ENCODE measurements around the gene STXBP5L. TPM values are rescaled to one million over a fixed set of nuclear protein-coding genes. Genes with fewer than 3 reads are reported as not detected.

Gene STXBP5L
- total RNA-seq, 1 donor from 2014 or later: 2.1 TPM

DNA sequence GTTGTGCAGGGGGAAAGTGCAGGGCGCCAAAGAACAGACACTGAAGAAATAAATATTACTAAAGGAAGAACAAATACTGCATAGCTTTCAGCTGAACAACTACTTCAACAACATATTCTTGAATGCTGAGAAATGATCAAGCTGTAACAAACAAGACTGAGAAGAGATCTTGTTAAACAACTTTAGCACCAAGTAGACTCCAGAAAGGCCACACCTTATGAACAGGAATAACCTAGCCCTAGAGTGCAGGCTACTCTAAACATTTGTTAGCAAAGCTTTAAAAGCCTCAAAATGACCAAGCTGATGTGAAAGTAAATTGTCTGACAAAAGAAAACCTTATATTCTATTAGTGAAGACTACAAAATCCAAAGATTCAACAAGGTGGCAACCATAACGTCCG is 554.6 kb downstream of the STXBP5L start:
- DNase-seq (ENCODE audit: low read depth) (no peak), FAIRE-seq (no peak)
- H3K4me1 Mint-ChIP-seq (ENCODE audit: low read depth, unreplicated experiment): no peaks in the 10 kb centered on the region
- no peak overlapping the region for H3K4me3 ChIP-seq (ENCODE audit: insufficient read depth, low read depth, low read length)
- H3K9ac ChIP-seq (ENCODE audit: low read length): no peak overlapping the region
- no peaks in the 10 kb centered on the region for H3K4me1 ChIP-seq (ENCODE audit: insufficient read depth, low read length)
- no peaks in the 10 kb centered on the region for H3K36me3 Mint-ChIP-seq (ENCODE audit: low read depth, unreplicated experiment)
- no peaks in the 10 kb centered on the region for H3K79me2 ChIP-seq (ENCODE audit: insufficient read depth, low read length)
- no peak overlapping the region for H3K27ac Mint-ChIP-seq (ENCODE audit: unreplicated experiment)
- no peak overlapping the region for H3K27ac ChIP-seq (ENCODE audit: low read depth, low read length)
- H3K36me3 ChIP-seq (ENCODE audit: insufficient read depth, low read length): peaks cover 5% of the 10 kb centered on the region
- H3K9me3 ChIP-seq (ENCODE audit: insufficient read depth, low read depth, low read length): no peaks in the 10 kb centered on the region
- no peak overlapping the region for H3K4me2 ChIP-seq (ENCODE audit: low read length)
- no peaks in the 10 kb centered on the region for H3K9me3 Mint-ChIP-seq (ENCODE audit: unreplicated experiment)
- no peaks in the 10 kb centered on the region for H4K20me1 ChIP-seq (ENCODE audit: insufficient read depth, low read length)
- H3K4me3 Mint-ChIP-seq (ENCODE audit: unreplicated experiment): no peak overlapping the region
- TF ChIP-seq CTCF (IDR thresholded peaks at IDR 0.05; ENCODE audit: insufficient read depth, low read depth, low read length) (no peak), EZH2 (IDR thresholded peaks at IDR 0.05; ENCODE audit: insufficient read depth, low read length) (no peak)
- H3K27me3 Mint-ChIP-seq (ENCODE audit: low read depth, unreplicated experiment): no peaks in the 10 kb centered on the region
- no peaks in the 10 kb centered on the region for H3K27me3 ChIP-seq (ENCODE audit: insufficient read depth, low read length)
- H2AFZ ChIP-seq (ENCODE audit: low read depth, low read length): no peak overlapping the region

- Histone ChIP-seq H3K27ac (ENCODE audit: low read depth, low read length) (no peak overlapping the region), H3K4me2 (ENCODE audit: low read length) (no peak overlapping the region), H4K20me1 (ENCODE audit: insufficient read depth, low read length) (no peaks in the 10 kb centered on the region), H3K36me3 (ENCODE audit: insufficient read depth, low read length) (peaks cover 5% of the 10 kb centered on the region), H3K4me3 (ENCODE audit: insufficient read depth, low read depth, low read length) (no peak overlapping the region), H3K27me3 (ENCODE audit: insufficient read depth, low read length) (no peaks in the 10 kb centered on the region), H2AFZ (ENCODE audit: low read depth, low read length) (no peak overlapping the region), H3K79me2 (ENCODE audit: insufficient read depth, low read length) (no peaks in the 10 kb centered on the region), H3K9me3 (ENCODE audit: insufficient read depth, low read depth, low read length) (no peaks in the 10 kb centered on the region), H3K4me1 (ENCODE audit: insufficient read depth, low read length) (no peaks in the 10 kb centered on the region), H3K9ac (ENCODE audit: low read length) (no peak overlapping the region)
- no peaks in the 10 kb centered on the region for H3K9me3 Mint-ChIP-seq (ENCODE audit: unreplicated experiment)
- FAIRE-seq (no peak), DNase-seq (ENCODE audit: low read depth) (no peak)
- H3K36me3 Mint-ChIP-seq (ENCODE audit: low read depth, unreplicated experiment): no peaks in the 10 kb centered on the region
- H3K4me1 Mint-ChIP-seq (ENCODE audit: low read depth, unreplicated experiment): no peaks in the 10 kb centered on the region
- H3K27ac Mint-ChIP-seq (ENCODE audit: unreplicated experiment): no peak overlapping the region
- TF ChIP-seq EZH2 (IDR thresholded peaks at IDR 0.05; ENCODE audit: insufficient read depth, low read length) (no peak), CTCF (IDR thresholded peaks at IDR 0.05; ENCODE audit: insufficient read depth, low read depth, low read length) (no peak)
- no peaks in the 10 kb centered on the region for H3K27me3 Mint-ChIP-seq (ENCODE audit: low read depth, unreplicated experiment)
- H3K4me3 Mint-ChIP-seq (ENCODE audit: unreplicated experiment): no peak overlapping the region
Measured at GRCh38 chr3:121463745-121464144, 555.7 kb downstream of the STXBP5L start.

DNA sequence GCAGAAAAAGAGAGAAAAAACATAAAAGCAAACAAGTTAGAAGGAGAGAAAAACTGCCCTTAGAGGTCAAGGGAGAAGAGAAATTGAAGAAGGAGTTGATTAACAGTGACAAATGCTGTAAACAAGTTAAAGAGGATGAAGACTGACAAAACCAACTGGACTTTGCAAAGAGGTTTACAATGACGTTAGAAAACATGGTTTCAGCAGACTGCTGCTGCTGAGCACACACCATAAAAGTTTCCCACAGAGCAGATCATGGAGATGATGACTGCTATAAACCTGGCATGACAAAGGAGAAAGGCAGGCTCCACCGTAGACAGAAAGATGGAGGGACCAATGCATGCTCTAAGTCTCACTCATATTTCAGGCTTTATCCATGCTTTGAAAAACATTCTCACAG is 559.1 kb downstream of the STXBP5L start:
- Histone ChIP-seq H3K4me3 (ENCODE audit: insufficient read depth, low read depth, low read length) (no peak overlapping the region), H2AFZ (ENCODE audit: low read depth, low read length) (no peak overlapping the region), H3K4me1 (ENCODE audit: insufficient read depth, low read length) (no peaks in the 10 kb centered on the region), H3K27me3 (ENCODE audit: insufficient read depth, low read length) (no peaks in the 10 kb centered on the region), H3K4me2 (ENCODE audit: low read length) (no peak overlapping the region), H3K9ac (ENCODE audit: low read length) (no peak overlapping the region), H3K27ac (ENCODE audit: low read depth, low read length) (no peak overlapping the region), H3K36me3 (ENCODE audit: insufficient read depth, low read length) (peaks cover 5% of the 10 kb centered on the region), H3K9me3 (ENCODE audit: insufficient read depth, low read depth, low read length) (no peaks in the 10 kb centered on the region), H3K79me2 (ENCODE audit: insufficient read depth, low read length) (no peaks in the 10 kb centered on the region), H4K20me1 (ENCODE audit: insufficient read depth, low read length) (no peaks in the 10 kb centered on the region)
- Mint-ChIP-seq H3K27ac (ENCODE audit: unreplicated experiment) (no peak overlapping the region), H3K27me3 (ENCODE audit: low read depth, unreplicated experiment) (no peaks in the 10 kb centered on the region), H3K36me3 (ENCODE audit: low read depth, unreplicated experiment) (no peaks in the 10 kb centered on the region), H3K4me1 (ENCODE audit: low read depth, unreplicated experiment) (no peaks in the 10 kb centered on the region), H3K4me3 (ENCODE audit: unreplicated experiment) (no peak overlapping the region), H3K9me3 (ENCODE audit: unreplicated experiment) (no peaks in the 10 kb centered on the region)
- no peak for DNase-seq (ENCODE audit: low read depth)
- TF ChIP-seq CTCF (IDR thresholded peaks at IDR 0.05; ENCODE audit: insufficient read depth, low read depth, low read length) (no peak), EZH2 (IDR thresholded peaks at IDR 0.05; ENCODE audit: insufficient read depth, low read length) (no peak)
- FAIRE-seq: no peak

Measured in astrocyte (in vitro differentiated cells and primary cell).